ENCODE measurements around the gene TRIM65. TPM values are rescaled to one million over a fixed set of nuclear protein-coding genes. Genes with fewer than 3 reads are reported as not detected.

Gene TRIM65
- total and polyA plus RNA-seq, 2 of the 4 experiments (the other 2 are of a cell fraction), result 7.9 to 10.6 TPM

GRCh38 chr17:75945211-75945610 lies 48.5 kb upstream of the TRIM65 start:
- ChIA-PET POLR2A (ENCODE audit: unreplicated experiment) (no interaction called here), CTCF (no interaction called here)
- no peak overlapping the region for H3K27ac ChIP-seq (ENCODE audit: insufficient read depth, low read length)
- no TSS peak for BruUV-seq (replicated peaks)
- ATAC-seq (ENCODE audit: low read depth), result no peak
- H3K9me1 ChIP-seq (ENCODE audit: insufficient read depth, low read length), result peaks cover 3% of the 10 kb centered on the region; the same call in 1 of the 2 replicates
- H3K4ac ChIP-seq (ENCODE audit: low read depth, low read length), result no peak overlapping the region
- H2AK9ac ChIP-seq (replicated peaks; ENCODE audit: low read depth, low read length, poor library complexity), result no peak overlapping the region
- H3K79me1 ChIP-seq (ENCODE audit: low read depth in 1 of 2, low read length in 2 of 2), result peaks cover 4 to 5% of the 10 kb centered on the region in 2 experiments; a peak in 2 of 4 replicates
- no peak overlapping the region for H3K23ac ChIP-seq (ENCODE audit: low read depth, low read length)
- TF ChIP-seq FOS (IDR thresholded peaks at IDR 0.05; ENCODE audit: low read depth, low read length), result no peak
- no peak for TF ChIP-seq POLR2A (IDR thresholded peaks at IDR 0.05; ENCODE audit: low read depth, low read length)
- TF ChIP-seq MAZ (IDR thresholded peaks at IDR 0.05; ENCODE audit: borderline replicate concordance, low read depth, low read length), result no peak
- no peak for TF ChIP-seq BHLHE40 (IDR thresholded peaks at IDR 0.05; ENCODE audit: low read depth, low read length)
- no peak for TF ChIP-seq USF2 (IDR thresholded peaks at IDR 0.05; ENCODE audit: low read depth, low read length)
- TF ChIP-seq RCOR1 (IDR thresholded peaks at IDR 0.05; ENCODE audit: insufficient replicate concordance, low read length), result no peak
- TF ChIP-seq CHD1 (IDR thresholded peaks at IDR 0.05; ENCODE audit: low read depth, low read length), result no peak
- TF ChIP-seq RAD21 (IDR thresholded peaks at IDR 0.05; ENCODE audit: low read length), result no peak
- no peak for TF ChIP-seq SMC3 (IDR thresholded peaks at IDR 0.05; ENCODE audit: low read depth, low read length)
- no peak for TF ChIP-seq MAFK (IDR thresholded peaks at IDR 0.05; ENCODE audit: low read depth, low read length)
- TF ChIP-seq, protein P1, sequence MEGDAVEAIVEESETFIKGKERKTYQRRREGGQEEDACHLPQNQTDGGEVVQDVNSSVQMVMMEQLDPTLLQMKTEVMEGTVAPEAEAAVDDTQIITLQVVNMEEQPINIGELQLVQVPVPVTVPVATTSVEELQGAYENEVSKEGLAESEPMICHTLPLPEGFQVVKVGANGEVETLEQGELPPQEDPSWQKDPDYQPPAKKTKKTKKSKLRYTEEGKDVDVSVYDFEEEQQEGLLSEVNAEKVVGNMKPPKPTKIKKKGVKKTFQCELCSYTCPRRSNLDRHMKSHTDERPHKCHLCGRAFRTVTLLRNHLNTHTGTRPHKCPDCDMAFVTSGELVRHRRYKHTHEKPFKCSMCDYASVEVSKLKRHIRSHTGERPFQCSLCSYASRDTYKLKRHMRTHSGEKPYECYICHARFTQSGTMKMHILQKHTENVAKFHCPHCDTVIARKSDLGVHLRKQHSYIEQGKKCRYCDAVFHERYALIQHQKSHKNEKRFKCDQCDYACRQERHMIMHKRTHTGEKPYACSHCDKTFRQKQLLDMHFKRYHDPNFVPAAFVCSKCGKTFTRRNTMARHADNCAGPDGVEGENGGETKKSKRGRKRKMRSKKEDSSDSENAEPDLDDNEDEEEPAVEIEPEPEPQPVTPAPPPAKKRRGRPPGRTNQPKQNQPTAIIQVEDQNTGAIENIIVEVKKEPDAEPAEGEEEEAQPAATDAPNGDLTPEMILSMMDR (conservative IDR thresholded peaks at IDR 0.05; ENCODE audit: low read depth, low read length), result no peak
- TF ChIP-seq CEBPB (IDR thresholded peaks at IDR 0.05; ENCODE audit: low read depth, low read length), result no peak
- TF ChIP-seq RFX5 (IDR thresholded peaks at IDR 0.05; ENCODE audit: low read depth, low read length), result no peak
- no peak for TF ChIP-seq ELK1 (IDR thresholded peaks at IDR 0.05; ENCODE audit: borderline replicate concordance, low read depth, low read length)
- no peak for TF ChIP-seq NFE2L2 (IDR thresholded peaks at IDR 0.05; ENCODE audit: low read depth, low read length)
- no peak for TF ChIP-seq MXI1 (IDR thresholded peaks at IDR 0.05; ENCODE audit: borderline replicate concordance, low read depth, low read length)
- no peak overlapping the region for H2BK15ac ChIP-seq (ENCODE audit: low read depth, low read length)
- H3K27me3 ChIP-seq (ENCODE audit: control insufficient read depth, insufficient read depth, low read length), result no peaks in the 10 kb centered on the region
- H4K20me1 ChIP-seq (ENCODE audit: insufficient read depth, low read length), result no peaks in the 10 kb centered on the region
- no peak overlapping the region for H3K56ac ChIP-seq (ENCODE audit: extremely low read depth, insufficient read depth, low read length)
- H3K14ac ChIP-seq (replicated peaks; ENCODE audit: low read depth, low read length), result no peak overlapping the region
- H3K4me3 ChIP-seq (ENCODE audit: insufficient read depth, low read depth, low read length), result no peak overlapping the region
- no peaks in the 10 kb centered on the region for H3K9me3 ChIP-seq (ENCODE audit: control insufficient read depth, insufficient read depth, low read length)
- H2BK20ac ChIP-seq (ENCODE audit: low read depth, low read length), result no peak overlapping the region
- H4K5ac ChIP-seq (ENCODE audit: low read depth, low read length), result no peak overlapping the region
- WGBS, 2 experiments (ENCODE audit: extremely low coverage in 2 of 2, insufficient read length in 1 of 2), result no CpG with 5 or more reads among the region's 2 CpGs
- no peak overlapping the region for H3K9ac ChIP-seq (ENCODE audit: low read depth, low read length)
- intact Hi-C loops (cut with micrococcal nuclease) (no loop called here), dilution Hi-C loops (cut with HindIII; ENCODE audit: low sequenced_read_pairs, unreplicated experiment) (no loop called here), in situ Hi-C loops (cut with MboI; ENCODE audit: low sequenced_read_pairs) (no loop called here)
- no peak overlapping the region for H4K91ac ChIP-seq (ENCODE audit: insufficient read depth, low read depth, low read length)
- no peak overlapping the region for H2AFZ ChIP-seq (replicated peaks; ENCODE audit: low read length, poor library complexity)
- DNase-seq, result no peak
- H3K36me3 ChIP-seq (ENCODE audit: control insufficient read depth, insufficient read depth, low read length), result peaks cover 25% of the 10 kb centered on the region
- H3K4me2 ChIP-seq (ENCODE audit: low read depth, low read length), result no peak overlapping the region
- no peak overlapping the region for H4K8ac ChIP-seq (ENCODE audit: low read depth in 2 of 2, low read length in 2 of 2)
- H3K18ac ChIP-seq (ENCODE audit: low read depth, low read length), result no peak overlapping the region
- no peak overlapping the region for H2BK5ac ChIP-seq (ENCODE audit: low read depth, low read length, poor library complexity, severe bottlenecking)
- no peak overlapping the region for H2BK120ac ChIP-seq (ENCODE audit: low read depth, low read length)
- no peak overlapping the region for H2AK5ac ChIP-seq (ENCODE audit: low read depth, low read length)
- peaks cover 2% of the 10 kb centered on the region; the same call in 1 of the 2 replicates for H3K4me1 ChIP-seq (ENCODE audit: control insufficient read depth, insufficient read depth, low read length)

All from IMR-90 (cell line).